Neural cell (in vitro differentiated cells): ENCODE measurements around the gene NELFE. TPM values are rescaled to one million over a fixed set of nuclear protein-coding genes. Genes with fewer than 3 reads are reported as not detected.

ENCODE experiments used
- H2AFZ ChIP-seq: fragments of 200-600, 300-800 bp; sonication (generic), shearing (Covaris generic); 2 replicates; pipeline ENCODE4 v1.6.0; 2014; ENCODE audit warnings: low read depth, mild to moderate bottlenecking, antibody characterized with exemption, low read length, moderate library complexity
- H3F3A ChIP-seq: fragments of 200-600 bp; shearing (Covaris generic); 2 replicates; pipeline ENCODE4 v1.6.1; 2016; ENCODE audit warnings: mild to moderate bottlenecking, moderate library complexity, mixed read lengths, antibody characterized with exemption, low read length; ENCODE audit not compliant: insufficient read depth, poor library complexity, severe bottlenecking
- H3K27ac ChIP-seq: fragments of 200-600, 300-800 bp; sonication (generic), shearing (Covaris generic); 2 replicates; pipeline ENCODE4 v1.5.1; 2014; ENCODE audit warnings: mild to moderate bottlenecking, low read length, moderate library complexity
- H3K27me3 ChIP-seq: fragments of 300-800, 200-600 bp; sonication (generic), shearing (Covaris generic); 2 replicates; pipeline ENCODE4 v1.6.0; 2014; ENCODE audit warnings: mild to moderate bottlenecking, low read depth, low read length, moderate library complexity; ENCODE audit not compliant: insufficient read depth
- H3K36me3 ChIP-seq: fragments of 300-800, 200-600 bp; sonication (generic), shearing (Covaris generic); 2 replicates; pipeline ENCODE4 v1.5.1; 2014; ENCODE audit warnings: mild to moderate bottlenecking, antibody characterized with exemption, low read length, moderate library complexity; ENCODE audit not compliant: insufficient read depth
- H3K4me2 ChIP-seq: fragments of 300-800, 200-600 bp; sonication (generic), shearing (Covaris generic); 2 replicates; pipeline ENCODE4 v1.6.0; 2014; ENCODE audit warnings: mild to moderate bottlenecking, low read length
- H3K4me3 ChIP-seq: fragments of 300-800, 200-600 bp; sonication (generic), shearing (Covaris generic); 2 replicates; pipeline ENCODE4 v1.5.1; 2014; ENCODE audit warnings: mild to moderate bottlenecking, low read length, moderate library complexity
- H3K79me2 ChIP-seq: fragments of 200-600 bp; shearing (Covaris generic); replicated peaks from 2 replicates; pipeline ENCODE4 v1.6.0; 2014; ENCODE audit warnings: mild to moderate bottlenecking, low read length, moderate library complexity; ENCODE audit not compliant: insufficient read depth
- H3K9ac ChIP-seq: fragments of 300-800, 200-600 bp; sonication (generic), shearing (Covaris generic); 2 replicates; pipeline ENCODE4 v1.6.1; 2016; ENCODE audit warnings: mild to moderate bottlenecking, low read length, mixed read lengths
- H3K9me2 ChIP-seq: fragments of 200-600 bp; shearing (Covaris generic); 2 replicates; pipeline ENCODE4 v1.6.1; 2016; ENCODE audit warnings: mild to moderate bottlenecking, low read length, mixed read lengths; ENCODE audit not compliant: insufficient read depth
- H3K9me3 ChIP-seq: fragments of 200-600, 300-800 bp; sonication (generic), shearing (Covaris generic); 2 replicates; pipeline ENCODE4 v1.6.1; 2016; ENCODE audit warnings: mild to moderate bottlenecking, mixed run types, low read length, moderate library complexity, mixed read lengths
- H4K20me1 ChIP-seq: fragments of 200-600 bp; shearing (Covaris generic); 2 replicates; pipeline ENCODE4 v1.6.1; 2016; ENCODE audit warnings: mild to moderate bottlenecking, mixed run types; ENCODE audit not compliant: insufficient read depth
- CTCF ChIP-seq: fragments of 450-650 bp; IDR thresholded peaks from 2 replicates; pipeline ENCODE4 v1.5.1; 2014; ENCODE audit warnings: antibody characterized with exemption, mild to moderate bottlenecking, moderate library complexity; ENCODE audit not compliant: poor library complexity, severe bottlenecking
- EP300 ChIP-seq: fragments of 450-650 bp; conservative IDR thresholded peaks from 2 replicates; pipeline ENCODE4 v1.6.1; 2014; ENCODE audit warnings: antibody characterized with exemption, mild to moderate bottlenecking, moderate library complexity; ENCODE audit not compliant: poor library complexity, severe bottlenecking
- EZH2 ChIP-seq: fragments of 200-600, 300-800 bp; shearing (Covaris generic), sonication (generic); IDR thresholded peaks from 2 replicates; pipeline ENCODE4 v1.6.1; 2014; ENCODE audit warnings: antibody characterized with exemption, low read length, borderline replicate concordance, mild to moderate bottlenecking; ENCODE audit not compliant: insufficient read depth, poor library complexity, severe bottlenecking
- MXI1 ChIP-seq: fragments of 450-650 bp; conservative IDR thresholded peaks from 2 replicates; pipeline ENCODE4 v1.6.1; 2014; ENCODE audit warnings: antibody characterized with exemption, mild to moderate bottlenecking; ENCODE audit not compliant: poor library complexity, severe bottlenecking
- POLR2AphosphoS5 ChIP-seq: IDR thresholded peaks from 2 replicates; pipeline ENCODE4 v1.6.1; 2012
- RAD21 ChIP-seq: fragments of 450-650 bp; conservative IDR thresholded peaks from 2 replicates; pipeline ENCODE4 v1.6.1; 2014; ENCODE audit warnings: antibody characterized with exemption, mild to moderate bottlenecking, moderate library complexity
- SMC3 ChIP-seq: fragments of 450-650 bp; conservative IDR thresholded peaks from 2 replicates; pipeline ENCODE4 v1.6.1; 2014; ENCODE audit warnings: antibody characterized with exemption, mild to moderate bottlenecking, moderate library complexity; ENCODE audit not compliant: poor library complexity
- TAF1 ChIP-seq: IDR thresholded peaks from 2 replicates; pipeline ENCODE4 v1.6.1; 2012; ENCODE audit warnings: low read depth
- polyA plus RNA-seq: library from polyadenylated mRNA; depleted of rRNA; stranded (reverse); fragments of >200 nt; gene quantifications from 2 replicates; pipeline ENCODE4 v1.2.3, GENCODE V29; 2014
- TF ChIP-seq, protein P1 (sequence below): IDR thresholded peaks from 2 replicates; pipeline ENCODE4 v1.6.1; 2012; ENCODE audit warnings: borderline replicate concordance

The NELFE gene
- polyA plus RNA-seq, 1 donor from 2014 or later: 103 TPM

DNA sequence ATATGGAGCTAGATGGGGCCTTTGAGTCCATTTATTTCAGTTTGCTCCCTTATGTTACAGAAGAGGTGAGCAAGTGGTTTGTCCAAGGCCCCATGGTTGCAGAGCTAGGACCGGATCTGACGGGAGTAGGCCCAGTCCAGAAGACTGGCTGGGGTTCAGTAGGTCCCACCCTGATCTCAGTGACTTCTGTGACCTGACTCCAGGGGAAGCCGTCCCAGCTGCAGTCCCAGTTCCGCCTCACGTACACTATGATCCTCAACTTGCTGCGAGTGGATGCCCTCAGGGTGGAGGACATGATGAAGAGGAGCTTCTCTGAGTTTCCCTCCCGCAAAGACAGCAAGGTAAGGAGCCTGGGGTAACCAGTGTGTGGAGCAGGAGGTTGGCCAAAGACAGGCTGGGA, 7.7 kb upstream of the NELFE start:
- Histone ChIP-seq H4K20me1 (no peaks in the 10 kb centered on the region), H3K4me3 (no peak overlapping the region), H3K9ac (no peak overlapping the region), H3K9me3 (no peaks in the 10 kb centered on the region), H3K79me2 (peaks cover 5% of the 10 kb centered on the region), H3K4me2 (no peak overlapping the region), H3K27ac (no peak overlapping the region), H3K36me3 (no peaks in the 10 kb centered on the region), H3K27me3 (no peaks in the 10 kb centered on the region), H3F3A (no peaks in the 10 kb centered on the region), H3K9me2 (no peaks in the 10 kb centered on the region), H2AFZ (no peak overlapping the region)
- TF ChIP-seq EP300: no peak
- no peak for TF ChIP-seq EZH2
- no peak for TF ChIP-seq SMC3
- TF ChIP-seq CTCF: no peak
- no peak for TF ChIP-seq RAD21
- no peak for TF ChIP-seq POLR2AphosphoS5
- TF ChIP-seq MXI1: no peak
- TF ChIP-seq, protein P1, sequence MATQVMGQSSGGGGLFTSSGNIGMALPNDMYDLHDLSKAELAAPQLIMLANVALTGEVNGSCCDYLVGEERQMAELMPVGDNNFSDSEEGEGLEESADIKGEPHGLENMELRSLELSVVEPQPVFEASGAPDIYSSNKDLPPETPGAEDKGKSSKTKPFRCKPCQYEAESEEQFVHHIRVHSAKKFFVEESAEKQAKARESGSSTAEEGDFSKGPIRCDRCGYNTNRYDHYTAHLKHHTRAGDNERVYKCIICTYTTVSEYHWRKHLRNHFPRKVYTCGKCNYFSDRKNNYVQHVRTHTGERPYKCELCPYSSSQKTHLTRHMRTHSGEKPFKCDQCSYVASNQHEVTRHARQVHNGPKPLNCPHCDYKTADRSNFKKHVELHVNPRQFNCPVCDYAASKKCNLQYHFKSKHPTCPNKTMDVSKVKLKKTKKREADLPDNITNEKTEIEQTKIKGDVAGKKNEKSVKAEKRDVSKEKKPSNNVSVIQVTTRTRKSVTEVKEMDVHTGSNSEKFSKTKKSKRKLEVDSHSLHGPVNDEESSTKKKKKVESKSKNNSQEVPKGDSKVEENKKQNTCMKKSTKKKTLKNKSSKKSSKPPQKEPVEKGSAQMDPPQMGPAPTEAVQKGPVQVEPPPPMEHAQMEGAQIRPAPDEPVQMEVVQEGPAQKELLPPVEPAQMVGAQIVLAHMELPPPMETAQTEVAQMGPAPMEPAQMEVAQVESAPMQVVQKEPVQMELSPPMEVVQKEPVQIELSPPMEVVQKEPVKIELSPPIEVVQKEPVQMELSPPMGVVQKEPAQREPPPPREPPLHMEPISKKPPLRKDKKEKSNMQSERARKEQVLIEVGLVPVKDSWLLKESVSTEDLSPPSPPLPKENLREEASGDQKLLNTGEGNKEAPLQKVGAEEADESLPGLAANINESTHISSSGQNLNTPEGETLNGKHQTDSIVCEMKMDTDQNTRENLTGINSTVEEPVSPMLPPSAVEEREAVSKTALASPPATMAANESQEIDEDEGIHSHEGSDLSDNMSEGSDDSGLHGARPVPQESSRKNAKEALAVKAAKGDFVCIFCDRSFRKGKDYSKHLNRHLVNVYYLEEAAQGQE: no peak
- TF ChIP-seq TAF1: no peak

DNA sequence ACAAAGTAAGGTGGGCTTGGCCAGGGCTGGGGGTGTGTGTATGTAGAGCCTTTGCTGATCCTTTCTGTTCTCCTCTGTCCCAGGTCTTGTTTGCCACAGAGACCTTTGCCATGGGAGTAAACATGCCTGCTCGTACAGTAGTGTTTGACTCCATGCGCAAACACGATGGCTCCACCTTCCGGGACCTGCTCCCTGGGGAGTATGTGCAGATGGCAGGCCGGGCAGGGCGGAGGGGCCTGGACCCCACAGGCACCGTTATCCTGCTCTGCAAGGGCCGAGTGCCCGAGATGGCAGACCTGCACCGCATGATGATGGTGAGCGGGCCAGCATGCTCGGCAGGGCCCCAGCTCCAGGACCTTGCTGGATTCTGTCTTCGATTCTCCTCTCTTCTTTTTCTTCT, 6.9 kb upstream of the NELFE start:
- Histone ChIP-seq H3K79me2 (no peaks in the 10 kb centered on the region), H3K9me3 (no peaks in the 10 kb centered on the region), H2AFZ (no peak overlapping the region), H4K20me1 (no peaks in the 10 kb centered on the region), H3F3A (no peaks in the 10 kb centered on the region), H3K9ac (no peak overlapping the region), H3K4me3 (no peak overlapping the region), H3K4me2 (no peak overlapping the region), H3K9me2 (no peaks in the 10 kb centered on the region), H3K36me3 (no peaks in the 10 kb centered on the region), H3K27me3 (no peaks in the 10 kb centered on the region), H3K27ac (no peak overlapping the region)
- TF ChIP-seq SMC3 (no peak), CTCF (no peak), RAD21 (no peak), TAF1 (no peak), MXI1 (no peak), EP300 (no peak), EZH2 (no peak), POLR2AphosphoS5 (no peak)
- TF ChIP-seq, protein P1: no peak
